AG04449 (cell line): ENCODE measurements around the gene RBM38.

Source experiments
- CTCF ChIA-PET: fragments of 350-600 bp; formaldehyde crosslinking; extraction: SDS; loops from one replicate; lab custom pipeline; 2021; ENCODE audit warnings: antibody characterized with exemption; lab: Yijun Ruan, JAX
- POLR2A ChIA-PET: fragments of 400-600, 350-600 bp; formaldehyde crosslinking; extraction: SDS; loops from one replicate; lab custom pipeline; 2020; ENCODE audit warnings: antibody characterized with exemption, inconsistent platforms; lab: Yijun Ruan, JAX
- DNase-seq: peaks from one replicate; pipeline ENCODE4 v3.0.0-alpha.2; 2010; ENCODE audit warnings: low read depth, low spot score
- H3K4me3 ChIP-seq: 2 replicates; pipeline ENCODE4 v1.5.1; 2011; ENCODE audit warnings: low read depth, mild to moderate bottlenecking, control low read depth, low read length
- TF ChIP-seq, protein P1 (sequence below): IDR thresholded peaks from one replicate; pipeline ENCODE4 v1.5.1; 2011; ENCODE audit warnings: mild to moderate bottlenecking, moderate library complexity, low read length, control low read depth, inconsistent platforms; ENCODE audit not compliant: insufficient read depth; ENCODE audit errors: missing control alignments

The RBM38 gene

DNA sequence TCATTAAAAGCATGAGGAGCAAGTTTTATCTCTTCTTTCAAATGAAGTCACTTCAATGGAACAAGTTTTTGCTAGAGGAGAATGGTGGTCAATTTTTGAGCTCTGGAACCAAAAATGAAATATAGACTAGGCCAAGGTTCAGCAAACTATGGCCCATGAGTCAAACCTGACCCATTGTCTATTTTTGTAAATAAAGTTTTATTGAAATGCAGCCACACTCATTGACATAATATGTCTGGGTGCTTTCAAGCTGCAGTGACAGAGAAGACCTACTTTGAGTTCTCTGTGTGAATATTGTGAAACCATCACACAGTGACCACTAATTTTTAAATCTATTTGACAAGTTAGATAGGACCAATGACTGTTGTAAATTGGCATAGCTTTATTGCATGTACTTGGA lies 26.7 kb upstream of the RBM38 start:
- DNase-seq = no peak
- POLR2A ChIA-PET = no interaction called here
- TF ChIP-seq, protein P1, sequence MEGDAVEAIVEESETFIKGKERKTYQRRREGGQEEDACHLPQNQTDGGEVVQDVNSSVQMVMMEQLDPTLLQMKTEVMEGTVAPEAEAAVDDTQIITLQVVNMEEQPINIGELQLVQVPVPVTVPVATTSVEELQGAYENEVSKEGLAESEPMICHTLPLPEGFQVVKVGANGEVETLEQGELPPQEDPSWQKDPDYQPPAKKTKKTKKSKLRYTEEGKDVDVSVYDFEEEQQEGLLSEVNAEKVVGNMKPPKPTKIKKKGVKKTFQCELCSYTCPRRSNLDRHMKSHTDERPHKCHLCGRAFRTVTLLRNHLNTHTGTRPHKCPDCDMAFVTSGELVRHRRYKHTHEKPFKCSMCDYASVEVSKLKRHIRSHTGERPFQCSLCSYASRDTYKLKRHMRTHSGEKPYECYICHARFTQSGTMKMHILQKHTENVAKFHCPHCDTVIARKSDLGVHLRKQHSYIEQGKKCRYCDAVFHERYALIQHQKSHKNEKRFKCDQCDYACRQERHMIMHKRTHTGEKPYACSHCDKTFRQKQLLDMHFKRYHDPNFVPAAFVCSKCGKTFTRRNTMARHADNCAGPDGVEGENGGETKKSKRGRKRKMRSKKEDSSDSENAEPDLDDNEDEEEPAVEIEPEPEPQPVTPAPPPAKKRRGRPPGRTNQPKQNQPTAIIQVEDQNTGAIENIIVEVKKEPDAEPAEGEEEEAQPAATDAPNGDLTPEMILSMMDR = no peak
- CTCF ChIA-PET = interaction anchor here (1.8 to 2.6 kb wide), 3 partner anchors 9 to 18 kb away, joined by 6 to 17 read pairs (median 14); no protein-coding TSS in a partner anchor
- no peak overlapping the region for H3K4me3 ChIP-seq

DNA sequence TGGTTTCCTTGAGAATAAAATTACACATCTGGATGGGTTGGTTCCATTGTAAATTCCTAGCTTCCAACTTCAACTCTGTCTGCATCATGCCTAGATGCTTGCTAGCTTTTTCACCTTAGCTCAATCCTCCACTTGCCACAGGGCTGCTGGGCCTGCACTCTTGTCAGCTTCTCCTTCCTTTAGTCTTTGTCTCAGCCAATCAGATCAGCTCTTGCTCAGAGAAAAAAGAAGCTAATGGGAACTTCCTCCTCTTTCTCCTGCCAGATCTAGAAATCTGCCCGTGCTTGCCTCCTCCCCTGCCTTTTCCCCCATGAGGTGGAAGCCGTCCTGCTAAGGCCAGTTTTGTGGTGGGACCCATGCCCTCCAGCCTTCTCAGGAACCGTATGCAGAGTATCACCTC lies 21.6 kb upstream of the RBM38 start:
- TF ChIP-seq, protein P1 = no peak
- DNase-seq = no peak
- CTCF ChIA-PET = interaction anchor here (1.2 to 1.7 kb wide), 3 partner anchors 10 to 126 kb away, joined by 4 to 12 read pairs (median 6); no protein-coding TSS in a partner anchor
- no peak overlapping the region for H3K4me3 ChIP-seq
- POLR2A ChIA-PET = no interaction called here

DNA sequence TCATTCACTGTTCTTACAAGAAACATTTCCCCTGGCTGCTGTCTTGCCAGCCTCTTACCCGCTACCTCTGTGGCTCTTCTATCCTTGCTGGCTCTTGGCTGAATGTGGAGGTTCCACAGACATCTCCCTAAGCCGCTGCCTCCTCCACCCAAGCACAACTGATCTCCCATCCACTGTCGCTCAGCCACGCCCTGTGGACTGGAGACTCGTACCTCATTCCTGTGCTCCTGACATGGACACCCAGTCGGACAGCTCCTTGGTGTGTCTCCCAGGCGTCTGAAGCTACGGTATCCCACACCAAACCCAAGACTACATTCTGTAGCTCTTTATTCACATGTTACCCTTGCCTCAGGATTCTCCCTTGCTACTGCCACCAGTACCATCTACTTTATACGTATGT lies 20.9 kb upstream of the RBM38 start:
- TF ChIP-seq, protein P1 = no peak
- POLR2A ChIA-PET = no interaction called here
- CTCF ChIA-PET = interaction anchor here (1.5 to 1.7 kb wide), 2 partner anchors 11 to 125 kb away, joined by 4 to 12 read pairs; no protein-coding TSS in a partner anchor
- H3K4me3 ChIP-seq = no peak overlapping the region
- DNase-seq = no peak

DNA sequence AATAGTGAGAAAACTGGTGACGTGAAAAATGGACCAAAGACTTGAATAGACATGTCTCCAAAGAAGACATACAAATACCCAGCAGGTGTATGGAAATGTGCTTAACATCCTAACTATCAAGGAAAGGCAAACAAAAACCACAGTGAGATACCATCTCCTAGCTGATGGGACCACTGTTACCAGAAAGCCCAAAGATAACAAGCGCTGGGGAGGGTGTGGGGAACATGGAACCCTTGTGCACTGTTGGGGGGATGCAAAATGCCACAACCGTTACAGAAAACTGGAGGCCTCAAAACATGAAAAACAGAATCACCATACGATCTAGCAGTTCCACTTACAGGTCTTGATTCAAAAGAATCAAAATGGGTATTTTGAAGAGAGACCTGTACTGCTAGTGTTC lies 19.8 kb upstream of the RBM38 start:
- no peak for DNase-seq
- CTCF ChIA-PET = no interaction called here
- no peak overlapping the region for H3K4me3 ChIP-seq
- POLR2A ChIA-PET = no interaction called here
- TF ChIP-seq, protein P1 = no peak

DNA sequence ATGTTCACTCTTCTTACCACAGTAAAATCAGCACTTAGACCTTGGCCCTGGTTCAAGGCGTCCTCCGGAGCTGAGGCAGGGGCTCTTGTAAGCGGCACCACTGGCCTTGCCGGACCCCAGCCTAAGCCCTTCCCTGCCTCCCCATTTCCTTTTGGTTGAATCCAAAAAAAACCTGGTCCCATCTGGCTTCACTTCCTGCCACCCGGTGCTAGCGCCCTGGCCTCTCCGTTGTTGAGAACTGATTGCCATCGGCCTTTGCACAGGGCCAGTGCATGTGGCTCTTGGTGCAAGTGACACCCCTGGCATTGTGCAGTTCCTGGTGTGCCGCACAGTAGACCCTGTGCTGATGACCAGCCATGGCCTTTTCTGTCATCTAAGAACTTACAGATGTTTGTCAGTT lies 19.0 kb upstream of the RBM38 start:
- CTCF ChIA-PET = interaction anchor here (2.9 to 4.0 kb wide), 2 partner anchors 9 to 10 kb away, joined by 14 to 22 read pairs; no protein-coding TSS in a partner anchor

DNA sequence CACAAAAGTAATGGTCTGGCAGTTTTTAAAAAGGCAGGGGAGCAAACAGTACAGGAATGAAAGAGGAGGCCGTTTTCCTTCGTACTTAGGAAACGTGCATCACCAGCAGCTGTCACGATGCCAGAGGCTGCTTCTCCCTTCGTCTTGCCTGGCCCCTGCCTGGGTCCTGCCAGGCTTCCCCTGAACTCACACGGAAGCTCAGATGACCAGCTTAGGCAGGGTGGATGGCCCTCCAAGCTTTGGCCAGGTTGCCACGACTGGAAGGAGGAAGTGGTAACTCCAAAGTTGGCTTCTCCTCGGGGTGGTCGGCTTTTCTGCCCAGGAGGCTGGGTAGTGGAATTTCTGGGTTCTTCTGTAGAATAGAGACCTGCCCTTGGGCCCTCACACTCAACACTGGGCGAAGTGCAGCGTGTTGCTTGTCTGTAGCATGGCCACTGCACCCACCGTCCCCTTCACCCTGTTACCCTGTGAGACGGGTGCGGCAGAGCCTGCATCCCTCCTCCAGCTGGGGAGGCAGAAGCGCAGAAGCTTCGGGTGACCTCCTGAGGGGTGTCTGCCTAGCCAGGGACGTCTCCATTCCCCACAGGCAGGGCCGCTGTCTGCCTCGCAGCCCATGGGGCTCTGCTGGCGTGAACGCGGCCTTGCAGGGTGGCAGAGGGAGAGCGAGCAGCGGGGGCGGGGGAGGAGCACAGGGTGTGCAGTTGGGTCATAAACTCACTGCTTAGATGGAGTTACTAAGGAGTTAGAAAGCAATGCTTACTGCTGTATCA lies 18.4 kb upstream of the RBM38 start:
- TF ChIP-seq, protein P1 = no peak
- ChIA-PET POLR2A (no interaction called here), CTCF (interaction anchor here (2.9 to 8.5 kb wide), 3 partner anchors 9 to 123 kb away, joined by 14 to 56 read pairs (median 22); no protein-coding TSS in a partner anchor)
- DNase-seq = no peak
- no peak overlapping the region for H3K4me3 ChIP-seq

More for the DNA sequence above, 19.0 kb upstream of the RBM38 start:
- POLR2A ChIA-PET = no interaction called here
- TF ChIP-seq, protein P1 = no peak
- no peak for DNase-seq
- H3K4me3 ChIP-seq = no peak overlapping the region
